ENCODE measurements around the gene MYH10. TPM values are rescaled to one million over a fixed set of nuclear protein-coding genes. Genes with fewer than 3 reads are reported as not detected.

The MYH10 gene
- total RNA-seq, 5 donors from 2014 or later (not counting 1 experiment from before 2014, with no cell fraction given), result 1.3 to 2.8 (median 2.1) TPM

- ATAC-seq (replicated peaks in 1 of 4), result no peak
- no peaks in the 10 kb centered on the region for H3K27me3 Mint-ChIP-seq
- no peak for DNase-seq
- no peaks in the 10 kb centered on the region for H3K9me3 ChIP-seq
- no peak overlapping the region for H3K4me3 ChIP-seq (ENCODE audit: control insufficient read depth in 1 of 2, extremely low read depth in 1 of 2, low read length in 1 of 2)
- H3K4me3 Mint-ChIP-seq, result no peak overlapping the region
- H3K4me1 Mint-ChIP-seq, result no peaks in the 10 kb centered on the region
- peaks cover 7% of the 10 kb centered on the region for H3K36me3 Mint-ChIP-seq
- H3K4me1 ChIP-seq (ENCODE audit: control insufficient read depth in 1 of 2, extremely low read depth in 1 of 2, insufficient read depth in 2 of 2, low read length in 2 of 2), result no peaks in the 10 kb centered on the region
- peaks cover 0 to 2% of the 10 kb centered on the region in 2 donors for H3K36me3 ChIP-seq (ENCODE audit: control insufficient read depth in 2 of 2, extremely low read depth in 1 of 2, insufficient read depth in 1 of 2, low read length in 1 of 2)
- H3K27ac ChIP-seq (ENCODE audit: low read length), result no peak overlapping the region
- CTCF ChIA-PET, result no interaction called here
- 74% methylated on average over 5 of the region's 6 CpGs for WGBS (ENCODE audit: insufficient coverage)
- H3K27me3 ChIP-seq (replicated peaks in 1 of 2; ENCODE audit: control insufficient read depth in 2 of 2, extremely low read depth in 1 of 2, insufficient read depth in 2 of 2, low read length in 1 of 2), result no peaks in the 10 kb centered on the region
- no peaks in the 10 kb centered on the region for H3K9me3 Mint-ChIP-seq
- no peak overlapping the region for H3K27ac Mint-ChIP-seq
- POLR2A ChIA-PET, result no interaction called here
Measured at GRCh38 chr17:8503368-8503767, 127.2 kb downstream of the MYH10 start.

GRCh38 chr17:8502126-8502525 lies 128.4 kb downstream of the MYH10 start:
- H3K27me3 Mint-ChIP-seq, result no peaks in the 10 kb centered on the region
- DNase-seq, result no peak
- ChIA-PET POLR2A (no interaction called here), CTCF (no interaction called here)
- Histone ChIP-seq H3K27me3 (replicated peaks in 1 of 2; ENCODE audit: control insufficient read depth in 2 of 2, extremely low read depth in 1 of 2, insufficient read depth in 2 of 2, low read length in 1 of 2) (no peaks in the 10 kb centered on the region), H3K4me3 (ENCODE audit: control insufficient read depth in 1 of 2, extremely low read depth in 1 of 2, low read length in 1 of 2) (no peak overlapping the region), H3K36me3 (ENCODE audit: control insufficient read depth in 2 of 2, extremely low read depth in 1 of 2, insufficient read depth in 1 of 2, low read length in 1 of 2) (no peaks in the 10 kb centered on the region), H3K4me1 (ENCODE audit: control insufficient read depth in 1 of 2, extremely low read depth in 1 of 2, insufficient read depth in 2 of 2, low read length in 2 of 2) (no peaks in the 10 kb centered on the region), H3K9me3 (no peaks in the 10 kb centered on the region), H3K27ac (ENCODE audit: low read length) (no peak overlapping the region)
- 78% methylated on average over 3 of the region's 6 CpGs for WGBS (ENCODE audit: insufficient coverage)
- H3K4me3 Mint-ChIP-seq, result no peak overlapping the region
- no peak for ATAC-seq (replicated peaks in 1 of 4)
- H3K36me3 Mint-ChIP-seq, result peaks cover 2% of the 10 kb centered on the region
- H3K9me3 Mint-ChIP-seq, result no peaks in the 10 kb centered on the region
- no peak overlapping the region for H3K27ac Mint-ChIP-seq
- no peaks in the 10 kb centered on the region for H3K4me1 Mint-ChIP-seq

GRCh38 chr17:8500609-8501008 lies 129.9 kb downstream of the MYH10 start:
- no peak overlapping the region for H3K4me3 ChIP-seq (ENCODE audit: control insufficient read depth in 1 of 2, extremely low read depth in 1 of 2, low read length in 1 of 2)
- no peak for DNase-seq

GRCh38 chr17:8499614-8500013 lies 130.9 kb downstream of the MYH10 start:
- H3K4me1 Mint-ChIP-seq, result no peaks in the 10 kb centered on the region
- H3K4me3 ChIP-seq (ENCODE audit: control insufficient read depth in 1 of 2, extremely low read depth in 1 of 2, low read length in 1 of 2), result no peak overlapping the region
- DNase-seq (no peak), ATAC-seq (replicated peaks in 1 of 4) (no peak)
- ChIA-PET POLR2A (no interaction called here), CTCF (no interaction called here)
- no peaks in the 10 kb centered on the region for H3K9me3 ChIP-seq
- H3K9me3 Mint-ChIP-seq, result no peaks in the 10 kb centered on the region
- H3K27me3 ChIP-seq (replicated peaks in 1 of 2; ENCODE audit: control insufficient read depth in 2 of 2, extremely low read depth in 1 of 2, insufficient read depth in 2 of 2, low read length in 1 of 2), result no peaks in the 10 kb centered on the region
- H3K36me3 Mint-ChIP-seq, result no peaks in the 10 kb centered on the region
- 60% methylated on average over 1 of the region's 5 CpGs for WGBS (ENCODE audit: insufficient coverage)
- no peaks in the 10 kb centered on the region for H3K36me3 ChIP-seq (ENCODE audit: control insufficient read depth in 2 of 2, extremely low read depth in 1 of 2, insufficient read depth in 1 of 2, low read length in 1 of 2)
- H3K4me1 ChIP-seq (ENCODE audit: control insufficient read depth in 1 of 2, extremely low read depth in 1 of 2, insufficient read depth in 2 of 2, low read length in 2 of 2), result no peaks in the 10 kb centered on the region
- H3K4me3 Mint-ChIP-seq, result no peak overlapping the region
- H3K27ac ChIP-seq (ENCODE audit: low read length), result no peak overlapping the region
- no peak overlapping the region for H3K27ac Mint-ChIP-seq
- H3K27me3 Mint-ChIP-seq, result no peaks in the 10 kb centered on the region

More at GRCh38 chr17:8500609-8501008, 129.9 kb downstream of the MYH10 start:
- Mint-ChIP-seq H3K9me3 (no peaks in the 10 kb centered on the region), H3K36me3 (no peaks in the 10 kb centered on the region), H3K27ac (no peak overlapping the region), H3K4me1 (no peaks in the 10 kb centered on the region), H3K27me3 (no peaks in the 10 kb centered on the region), H3K4me3 (no peak overlapping the region)
- Histone ChIP-seq H3K27ac (ENCODE audit: low read length) (no peak overlapping the region), H3K36me3 (ENCODE audit: control insufficient read depth in 2 of 2, extremely low read depth in 1 of 2, insufficient read depth in 1 of 2, low read length in 1 of 2) (no peaks in the 10 kb centered on the region), H3K9me3 (no peaks in the 10 kb centered on the region), H3K27me3 (replicated peaks in 1 of 2; ENCODE audit: control insufficient read depth in 2 of 2, extremely low read depth in 1 of 2, insufficient read depth in 2 of 2, low read length in 1 of 2) (no peaks in the 10 kb centered on the region), H3K4me1 (ENCODE audit: control insufficient read depth in 1 of 2, extremely low read depth in 1 of 2, insufficient read depth in 2 of 2, low read length in 2 of 2) (no peaks in the 10 kb centered on the region)
- ATAC-seq (replicated peaks in 1 of 4), result no peak
- ChIA-PET CTCF (interaction anchor here in 1 of 2 donors (0.7 kb wide), 1 partner anchor 419 kb away, joined by 3 read pairs; no protein-coding TSS in a partner anchor), POLR2A (interaction anchor here in 1 of 2 donors (0.6 kb wide), 1 partner anchor 65 kb away, joined by 3 read pairs; no protein-coding TSS in a partner anchor)
- 82% methylated on average over 6 of the region's 8 CpGs for WGBS (ENCODE audit: insufficient coverage)

GRCh38 chr17:8499171-8499570 lies 131.4 kb downstream of the MYH10 start:
- Histone ChIP-seq H3K4me3 (ENCODE audit: control insufficient read depth in 1 of 2, extremely low read depth in 1 of 2, low read length in 1 of 2) (no peak overlapping the region), H3K27me3 (replicated peaks in 1 of 2; ENCODE audit: control insufficient read depth in 2 of 2, extremely low read depth in 1 of 2, insufficient read depth in 2 of 2, low read length in 1 of 2) (no peaks in the 10 kb centered on the region), H3K4me1 (ENCODE audit: control insufficient read depth in 1 of 2, extremely low read depth in 1 of 2, insufficient read depth in 2 of 2, low read length in 2 of 2) (no peaks in the 10 kb centered on the region), H3K9me3 (no peaks in the 10 kb centered on the region), H3K36me3 (ENCODE audit: control insufficient read depth in 2 of 2, extremely low read depth in 1 of 2, insufficient read depth in 1 of 2, low read length in 1 of 2) (no peaks in the 10 kb centered on the region), H3K27ac (ENCODE audit: low read length) (no peak overlapping the region)
- ChIA-PET POLR2A (no interaction called here), CTCF (no interaction called here)
- Mint-ChIP-seq H3K4me1 (no peaks in the 10 kb centered on the region), H3K9me3 (no peaks in the 10 kb centered on the region), H3K4me3 (no peak overlapping the region), H3K27me3 (no peaks in the 10 kb centered on the region), H3K27ac (no peak overlapping the region), H3K36me3 (no peaks in the 10 kb centered on the region)
- DNase-seq (no peak), ATAC-seq (replicated peaks in 1 of 4) (no peak)
- 90% methylated on average over 8 of the region's 9 CpGs for WGBS (ENCODE audit: insufficient coverage)

GRCh38 chr17:8496081-8496480 lies 134.4 kb downstream of the MYH10 start:
- Histone ChIP-seq H3K9me3 (no peaks in the 10 kb centered on the region), H3K4me3 (ENCODE audit: control insufficient read depth in 1 of 2, extremely low read depth in 1 of 2, low read length in 1 of 2) (no peak overlapping the region), H3K36me3 (ENCODE audit: control insufficient read depth in 2 of 2, extremely low read depth in 1 of 2, insufficient read depth in 1 of 2, low read length in 1 of 2) (no peaks in the 10 kb centered on the region), H3K27me3 (replicated peaks in 1 of 2; ENCODE audit: control insufficient read depth in 2 of 2, extremely low read depth in 1 of 2, insufficient read depth in 2 of 2, low read length in 1 of 2) (no peaks in the 10 kb centered on the region), H3K27ac (ENCODE audit: low read length) (no peak overlapping the region), H3K4me1 (ENCODE audit: control insufficient read depth in 1 of 2, extremely low read depth in 1 of 2, insufficient read depth in 2 of 2, low read length in 2 of 2) (no peaks in the 10 kb centered on the region)
- H3K27ac Mint-ChIP-seq, result no peak overlapping the region
- H3K36me3 Mint-ChIP-seq, result peaks cover 4% of the 10 kb centered on the region
- H3K4me1 Mint-ChIP-seq, result no peaks in the 10 kb centered on the region
- H3K4me3 Mint-ChIP-seq, result no peak overlapping the region
- H3K9me3 Mint-ChIP-seq, result no peaks in the 10 kb centered on the region
- ChIA-PET CTCF (interaction anchor here in 1 of 2 donors (0.6 kb wide), 1 partner anchor 1081 kb away, joined by 3 read pairs; no protein-coding TSS in a partner anchor), POLR2A (interaction anchor here in 1 of 2 donors (0.6 kb wide), 1 partner anchor 18 kb away, joined by 3 read pairs; no protein-coding TSS in a partner anchor)
- ATAC-seq (replicated peaks in 1 of 4), result no peak
- H3K27me3 Mint-ChIP-seq, result no peaks in the 10 kb centered on the region
- no peak for DNase-seq
- WGBS (ENCODE audit: insufficient coverage), result no CpG with 5 or more reads among the region's 13 CpGs
